Adrenal gland (tissue), 12 donors: Measurements from ENCODE around the gene NAV2. TPM values are rescaled to one million over a fixed set of nuclear protein-coding genes. Genes with fewer than 3 reads are reported as not detected.

Experiments
- DNase-seq, 7 donors: peaks; one replicate each; pipeline ENCODE4 v3.0.0-alpha.2; 2019 to 2020
- H3K27ac ChIP-seq, 5 donors: fragments of 200-600 bp; sonication (generic) in 4 of 5; 1 replicate in 3 of 5; 2 replicates in 2 of 5; pipeline versions ENCODE4 v1.5.1 to v1.8.0; 2016 to 2020; ENCODE audit warnings: mild to moderate bottlenecking in 1 of 5
- H3K27me3 ChIP-seq: fragments of 200-600 bp; 2 replicates; pipeline ENCODE4 v1.8.0; 2021
- H3K36me3 ChIP-seq, 2 donors: fragments of 200-600 bp; replicated peaks in 1 of 2; 1 replicate in 1 of 2; 2 replicates in 1 of 2; pipeline versions ENCODE4 v1.5.1 to v1.8.0; 2018 to 2022
- H3K4me1 ChIP-seq, 2 donors: fragments of 200-600 bp; replicated peaks in 1 of 2; 1 replicate in 1 of 2; 2 replicates in 1 of 2; pipeline versions ENCODE4 v1.5.1 to v1.8.0; 2018 to 2021
- H3K4me3 ChIP-seq, 4 donors: fragments of 200-600 bp; sonication (generic) in 3 of 4; one replicate each; pipeline ENCODE4 v1.5.1; 2016 to 2018
- H3K9me3 ChIP-seq, 3 donors: fragments of 200-600 bp; sonication (generic) in 1 of 3; replicated peaks in 1 of 3; 1 replicate in 2 of 3; 2 replicates in 1 of 3; pipeline versions ENCODE4 v1.5.1 to v1.8.0; 2016 to 2021
- POLR2A ChIP-seq, 2 donors: fragments of 450-650 bp; IDR thresholded peaks; one replicate each; pipeline ENCODE4 v1.6.1; 2017; ENCODE audit warnings: antibody characterized with exemption in 2 of 2, mild to moderate bottlenecking in 2 of 2, moderate library complexity in 1 of 2
- WGBS, 4 donors: extraction: QIAGEN DNeasy Blood & Tissue Kit in 2 of 4; methylation state at CpG; one replicate each; pipeline versions ENCODE4 v1.1.5 to v1.1.7; 2013 to 2017; 5-methylcytosine and 5-hydroxymethylcytosine counted together
- intact Hi-C, 2 donors: fragments of 100-400 bp; cut with DNase I; formaldehyde crosslinking; loops; one replicate each; pipeline versions ENCODE4 v1.14.1 to v1.15.0; 2022 to 2023
- microRNA-seq, 3 donors: library from miRNA; unstranded; fragments of <30 nt; microRNA quantifications; one replicate each; pipeline ENCODE4, GENCODE V29; 2017 to 2020
- polyA plus RNA-seq, 3 donors: library from polyadenylated mRNA; stranded (reverse); fragments of 200-250 nt in 2 of 3; fragments of 350-450 nt in 1 of 3; fragmentation: Illumina TruSeq in 1 of 3; extraction: RNeasy Lipid Tissue Mini Kit (QIAGEN cat#74804) in 1 of 3; gene quantifications; one replicate each; pipeline ENCODE4 v1.2.3, GENCODE V29; 2013 to 2014
- small RNA-seq, 2 donors: library from RNA; depleted of rRNA; stranded (forward); fragments of <200 nt; gene quantifications; one replicate each; pipeline ENCODE3, GENCODE V24; 2016
- total RNA-seq, 9 donors: library from RNA; depleted of rRNA in 4 of 9; stranded (reverse); fragments of >200 nt in 4 of 9; fragments of 120-200 nt in 1 of 9; fragmentation: NEBNext Ultra II Directional in 1 of 9; extraction: Animal tissue kit (Norgen Biotek cat#: 25700) in 1 of 9; gene quantifications; one replicate each; pipeline versions ENCODE4 v1.1.0 to v1.2.4, GENCODE V29; 2013 to 2023
- TF ChIP-seq, protein P1 (sequence below), 6 experiments: fragments of 450-650 bp in 4 of 6; fragments of 200-600 bp in 2 of 6; sonication (generic) in 1 of 6; IDR thresholded peaks; 1 replicate in 5 of 6; 2 replicates in 1 of 6; pipeline versions ENCODE4 v1.5.1 to v1.8.0; 2016 to 2021; ENCODE audit warnings: antibody characterized with exemption in 6 of 6, mild to moderate bottlenecking in 2 of 6, moderate library complexity in 1 of 6
- donor health status: healthy with polysubstance abuse.
- donor health status: Bipolar disorder and iron deficiency.
- donor health status: DM: yes; HTN: yes; CAD: no.
- donor health status: DM: no; HTN: no; CAD: no.
- donor health status: DM: no; HTN: no; CAD: no.
- donor health status: DM: yes; HTN: yes; CAD: no.

The NAV2 gene
- total and polyA plus RNA-seq, 12 donors = 1.6 to 9.2 (median 5.5) TPM

DNA sequence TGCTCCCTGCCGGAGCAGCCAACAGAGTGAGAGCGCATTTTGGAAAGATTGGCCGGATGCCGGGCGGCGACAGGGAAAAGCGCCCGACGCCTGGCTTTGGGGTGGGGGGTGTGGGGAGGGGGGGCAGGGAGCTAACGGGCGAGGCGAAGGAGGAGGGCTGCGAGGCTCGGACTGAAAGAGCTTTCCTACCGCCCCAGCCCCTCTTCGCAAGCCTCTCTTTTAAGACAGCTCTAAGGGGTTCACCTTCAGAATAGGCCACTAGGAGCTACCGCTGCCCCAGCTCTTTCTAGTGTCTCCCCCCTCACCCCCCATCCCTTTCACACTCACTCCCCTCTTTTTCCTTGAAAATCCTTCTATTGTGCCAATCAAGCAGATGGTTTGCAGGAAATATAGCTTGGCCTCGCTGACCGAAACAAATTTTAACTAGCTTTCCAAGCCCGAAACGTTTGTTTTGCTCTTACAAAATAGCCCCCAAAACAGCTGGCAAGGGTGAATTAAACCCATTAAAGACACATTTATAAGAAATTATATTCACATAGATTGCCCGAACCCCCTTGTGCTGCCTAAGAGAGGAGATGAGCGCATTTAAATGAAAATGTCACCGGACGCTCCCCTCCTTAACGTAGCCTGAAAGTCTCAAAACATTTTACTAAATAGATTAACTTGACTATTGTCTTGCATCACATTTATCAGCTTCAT lies 451.3 kb downstream of the NAV2 start:
- no peak for DNase-seq
- Histone ChIP-seq H3K27me3 (peaks cover 96% of the 10 kb centered on the region), H3K4me3 (peak overlapping the region in 1 of 4 donors; percentile 13), H3K36me3 (no peaks in the 10 kb centered on the region), H3K27ac (no peak overlapping the region), H3K4me1 (peaks cover 0 to 7% of the 10 kb centered on the region in 2 donors), H3K9me3 (no peaks in the 10 kb centered on the region)
- TF ChIP-seq, protein P1, sequence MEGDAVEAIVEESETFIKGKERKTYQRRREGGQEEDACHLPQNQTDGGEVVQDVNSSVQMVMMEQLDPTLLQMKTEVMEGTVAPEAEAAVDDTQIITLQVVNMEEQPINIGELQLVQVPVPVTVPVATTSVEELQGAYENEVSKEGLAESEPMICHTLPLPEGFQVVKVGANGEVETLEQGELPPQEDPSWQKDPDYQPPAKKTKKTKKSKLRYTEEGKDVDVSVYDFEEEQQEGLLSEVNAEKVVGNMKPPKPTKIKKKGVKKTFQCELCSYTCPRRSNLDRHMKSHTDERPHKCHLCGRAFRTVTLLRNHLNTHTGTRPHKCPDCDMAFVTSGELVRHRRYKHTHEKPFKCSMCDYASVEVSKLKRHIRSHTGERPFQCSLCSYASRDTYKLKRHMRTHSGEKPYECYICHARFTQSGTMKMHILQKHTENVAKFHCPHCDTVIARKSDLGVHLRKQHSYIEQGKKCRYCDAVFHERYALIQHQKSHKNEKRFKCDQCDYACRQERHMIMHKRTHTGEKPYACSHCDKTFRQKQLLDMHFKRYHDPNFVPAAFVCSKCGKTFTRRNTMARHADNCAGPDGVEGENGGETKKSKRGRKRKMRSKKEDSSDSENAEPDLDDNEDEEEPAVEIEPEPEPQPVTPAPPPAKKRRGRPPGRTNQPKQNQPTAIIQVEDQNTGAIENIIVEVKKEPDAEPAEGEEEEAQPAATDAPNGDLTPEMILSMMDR (IDR thresholded peaks at IDR 0.05) = no peak
- no peak for TF ChIP-seq POLR2A (IDR thresholded peaks at IDR 0.05)
- intact Hi-C loops = no loop called here
- WGBS, 4 donors = 17 to 40% (median 24%) methylated on average over 11 to 26 of the region's 26 CpGs

Small RNA genes within 50 kb of the gene (microRNA-seq; reads per million reads assigned to microRNA genes)
- 0 to 0.38 (median 0) reads per million in 3 donors for gene MIR4694

Small RNA genes within 50 kb of the gene (small RNA-seq; reads per million reads assigned to genes)
- 0 reads per million in 2 donors for gene MIR4694
